Thymus (tissue), 11 donors: ENCODE results near the gene IL4R. TPM values are rescaled to one million over a fixed set of nuclear protein-coding genes. Genes with fewer than 3 reads are reported as not detected.

ENCODE experiments used
- DNase-seq, 9 donors: peaks; one replicate each; pipeline ENCODE4 v3.0.0-alpha.2; 2013; ENCODE audit warnings: low spot score in 9 of 9, low read depth in 6 of 9, missing footprints in 1 of 9
- H3K27ac ChIP-seq, 2 donors: one replicate each; pipeline ENCODE4 v1.5.1; 2013; ENCODE audit warnings: control low read depth in 1 of 2, low read depth in 1 of 2, low read length in 1 of 2, mild to moderate bottlenecking in 1 of 2, moderate library complexity in 1 of 2
- H3K27me3 ChIP-seq, 2 donors: one replicate each; pipeline ENCODE4 v1.5.1; 2013; ENCODE audit warnings: low read length in 1 of 2; ENCODE audit not compliant: control insufficient read depth in 2 of 2, insufficient read depth in 1 of 2
- H3K36me3 ChIP-seq, 2 donors: one replicate each; pipeline ENCODE4 v1.5.1; 2013; ENCODE audit warnings: low read length in 1 of 2, mild to moderate bottlenecking in 1 of 2, moderate library complexity in 1 of 2; ENCODE audit not compliant: control insufficient read depth in 2 of 2, insufficient read depth in 2 of 2
- H3K4me1 ChIP-seq, 2 donors: one replicate each; pipeline ENCODE4 v1.5.1; 2013; ENCODE audit warnings: low read length in 2 of 2; ENCODE audit not compliant: control insufficient read depth in 2 of 2, insufficient read depth in 2 of 2
- H3K4me3 ChIP-seq, 2 donors: one replicate each; pipeline ENCODE4 v1.5.1; 2013; ENCODE audit warnings: low read length in 2 of 2, control low read depth in 1 of 2, mild to moderate bottlenecking in 1 of 2
- H3K9me3 ChIP-seq, 2 donors: one replicate each; pipeline ENCODE4 v1.5.1; 2013; ENCODE audit warnings: low read length in 1 of 2, mild to moderate bottlenecking in 1 of 2; ENCODE audit not compliant: control insufficient read depth in 2 of 2, insufficient read depth in 1 of 2
- WGBS: extraction: QIAGEN DNeasy Blood & Tissue Kit; methylation state at CpG from one replicate; pipeline ENCODE4 v1.1.7; 2013; 5-methylcytosine and 5-hydroxymethylcytosine counted together
- polyA plus RNA-seq: library from polyadenylated mRNA; stranded (reverse); fragments of 200-250 nt; gene quantifications from one replicate; pipeline ENCODE4 v1.2.3, GENCODE V29; 2013
- total RNA-seq: library from RNA; stranded (reverse); fragments of 120-200 nt; gene quantifications from one replicate; pipeline ENCODE4 v1.2.4, GENCODE V29; 2013
- donor health status: healthy.

Gene IL4R
- total and polyA plus RNA-seq, 2 donors, result 14.8 to 36.8 TPM

DNA sequence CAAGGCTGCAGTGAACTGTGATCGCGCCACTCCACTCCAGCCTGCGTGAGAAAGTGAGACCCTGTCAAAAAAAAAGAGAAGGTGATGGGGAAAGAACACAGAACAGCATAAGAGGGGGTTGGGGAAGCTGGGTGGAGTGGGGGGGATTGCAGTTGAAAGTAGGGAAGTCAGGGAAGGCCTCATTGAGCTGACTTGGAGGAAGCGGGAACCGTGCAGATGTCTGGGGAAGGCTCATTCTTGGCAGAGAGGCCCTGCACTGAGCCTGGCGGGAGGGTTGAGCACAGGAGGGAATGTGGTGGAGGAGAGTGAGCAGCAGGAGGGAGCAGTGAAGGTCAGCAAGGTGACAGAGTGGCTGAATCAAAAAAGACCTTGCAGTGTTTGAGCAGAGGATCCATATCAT is 26.9 kb downstream of the IL4R start:
- Histone ChIP-seq H3K9me3 (peaks cover 0 to 1% of the 10 kb centered on the region in 2 donors), H3K27me3 (no peaks in the 10 kb centered on the region), H3K4me1 (no peaks in the 10 kb centered on the region), H3K4me3 (no peak overlapping the region), H3K36me3 (peaks cover 0 to 6% of the 10 kb centered on the region in 2 donors), H3K27ac (no peak overlapping the region)
- no peak for DNase-seq
- 94% methylated on average over 6 of the region's 6 CpGs for WGBS

GRCh38 chr16:27341549-27341948 is 27.8 kb downstream of the IL4R start:
- Histone ChIP-seq H3K36me3 (peaks cover 0 to 6% of the 10 kb centered on the region in 2 donors), H3K9me3 (peaks cover 0 to 1% of the 10 kb centered on the region in 2 donors), H3K27me3 (no peaks in the 10 kb centered on the region), H3K4me3 (no peak overlapping the region), H3K27ac (no peak overlapping the region), H3K4me1 (peaks cover 0 to 2% of the 10 kb centered on the region in 2 donors)
- no peak for DNase-seq
- 67% methylated on average over 9 of the region's 9 CpGs for WGBS

DNA sequence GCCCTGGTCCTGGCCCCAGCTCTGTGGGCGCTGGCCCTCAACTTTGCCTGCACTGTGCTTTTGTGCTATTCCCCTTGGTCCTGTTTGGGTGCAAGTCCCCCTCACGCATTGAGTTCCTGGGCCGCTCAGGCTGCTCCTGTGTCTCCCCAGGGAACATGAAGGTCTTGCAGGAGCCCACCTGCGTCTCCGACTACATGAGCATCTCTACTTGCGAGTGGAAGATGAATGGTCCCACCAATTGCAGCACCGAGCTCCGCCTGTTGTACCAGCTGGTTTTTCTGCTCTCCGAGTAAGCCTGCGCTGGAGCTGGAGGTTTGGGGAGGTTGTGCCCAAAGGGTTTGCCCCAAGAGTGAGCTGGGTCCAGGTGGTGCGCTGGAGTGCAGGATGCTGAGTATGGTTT is 28.2 kb downstream of the IL4R start:
- 98% methylated on average over 11 of the region's 11 CpGs for WGBS
- no peak overlapping the region for H3K4me3 ChIP-seq
- H3K36me3 ChIP-seq, result peaks cover 0 to 6% of the 10 kb centered on the region in 2 donors
- H3K27ac ChIP-seq, result no peak overlapping the region
- H3K4me1 ChIP-seq, result peaks cover 0 to 2% of the 10 kb centered on the region in 2 donors
- peaks cover 0 to 1% of the 10 kb centered on the region in 2 donors for H3K9me3 ChIP-seq
- DNase-seq, result no peak
- no peaks in the 10 kb centered on the region for H3K27me3 ChIP-seq

DNA sequence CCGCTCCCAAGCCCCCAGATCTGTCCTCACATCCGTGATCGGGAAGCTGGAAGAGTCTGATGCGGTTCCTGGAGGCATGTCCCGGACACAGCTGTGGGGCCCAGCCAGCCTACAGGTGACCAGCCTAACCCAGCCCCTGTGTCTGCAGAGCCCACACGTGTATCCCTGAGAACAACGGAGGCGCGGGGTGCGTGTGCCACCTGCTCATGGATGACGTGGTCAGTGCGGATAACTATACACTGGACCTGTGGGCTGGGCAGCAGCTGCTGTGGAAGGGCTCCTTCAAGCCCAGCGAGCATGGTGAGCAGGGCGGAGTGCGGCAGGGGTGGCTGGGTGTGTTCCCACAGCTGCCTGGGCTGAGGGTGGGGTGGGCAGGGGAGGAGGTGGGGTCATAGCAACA is 30.9 kb downstream of the IL4R start:
- DNase-seq, result no peak
- peaks cover 4 to 6% of the 10 kb centered on the region in 2 donors for H3K36me3 ChIP-seq
- peaks cover 0 to 2% of the 10 kb centered on the region in 2 donors for H3K4me1 ChIP-seq
- no peak overlapping the region for H3K4me3 ChIP-seq
- no peaks in the 10 kb centered on the region for H3K27me3 ChIP-seq
- peaks cover 0 to 1% of the 10 kb centered on the region in 2 donors for H3K9me3 ChIP-seq
- 98% methylated on average over 15 of the region's 15 CpGs for WGBS
- no peak overlapping the region for H3K27ac ChIP-seq

GRCh38 chr16:27345201-27345600 is 31.4 kb downstream of the IL4R start:
- peaks cover 0 to 1% of the 10 kb centered on the region in 2 donors for H3K9me3 ChIP-seq
- no peak overlapping the region for H3K4me3 ChIP-seq
- 95% methylated on average over 8 of the region's 8 CpGs for WGBS
- H3K27me3 ChIP-seq, result no peaks in the 10 kb centered on the region
- H3K4me1 ChIP-seq, result peaks cover 0 to 2% of the 10 kb centered on the region in 2 donors
- no peak overlapping the region for H3K27ac ChIP-seq
- no peak for DNase-seq
- peaks cover 4 to 6% of the 10 kb centered on the region in 2 donors for H3K36me3 ChIP-seq

DNA sequence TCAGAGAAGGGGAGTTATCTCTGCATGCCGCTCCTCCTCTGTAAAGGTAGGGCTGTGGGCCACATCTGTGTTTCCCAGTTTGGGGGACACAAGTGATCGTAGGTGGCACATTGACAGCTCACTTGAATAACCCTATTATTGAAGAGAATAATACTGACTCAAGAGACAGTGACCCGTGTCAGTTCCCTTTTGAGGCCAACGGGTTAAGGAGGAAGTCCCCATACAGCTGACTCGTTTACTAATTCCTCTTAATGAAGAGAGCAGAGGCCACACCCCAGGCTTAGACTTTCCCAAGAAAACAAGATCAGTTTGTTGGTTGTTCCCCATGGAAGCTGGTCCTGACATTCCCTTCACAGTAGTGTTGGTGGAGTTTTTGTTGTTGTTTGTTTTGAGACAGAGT is 33.0 kb downstream of the IL4R start:
- Histone ChIP-seq H3K9me3 (peaks cover 0 to 1% of the 10 kb centered on the region in 2 donors), H3K4me3 (no peak overlapping the region), H3K27me3 (no peaks in the 10 kb centered on the region), H3K4me1 (peaks cover 0 to 2% of the 10 kb centered on the region in 2 donors), H3K27ac (no peak overlapping the region), H3K36me3 (peaks cover 0 to 4% of the 10 kb centered on the region in 2 donors)
- no peak for DNase-seq
- 55% methylated on average over 5 of the region's 5 CpGs for WGBS

DNA sequence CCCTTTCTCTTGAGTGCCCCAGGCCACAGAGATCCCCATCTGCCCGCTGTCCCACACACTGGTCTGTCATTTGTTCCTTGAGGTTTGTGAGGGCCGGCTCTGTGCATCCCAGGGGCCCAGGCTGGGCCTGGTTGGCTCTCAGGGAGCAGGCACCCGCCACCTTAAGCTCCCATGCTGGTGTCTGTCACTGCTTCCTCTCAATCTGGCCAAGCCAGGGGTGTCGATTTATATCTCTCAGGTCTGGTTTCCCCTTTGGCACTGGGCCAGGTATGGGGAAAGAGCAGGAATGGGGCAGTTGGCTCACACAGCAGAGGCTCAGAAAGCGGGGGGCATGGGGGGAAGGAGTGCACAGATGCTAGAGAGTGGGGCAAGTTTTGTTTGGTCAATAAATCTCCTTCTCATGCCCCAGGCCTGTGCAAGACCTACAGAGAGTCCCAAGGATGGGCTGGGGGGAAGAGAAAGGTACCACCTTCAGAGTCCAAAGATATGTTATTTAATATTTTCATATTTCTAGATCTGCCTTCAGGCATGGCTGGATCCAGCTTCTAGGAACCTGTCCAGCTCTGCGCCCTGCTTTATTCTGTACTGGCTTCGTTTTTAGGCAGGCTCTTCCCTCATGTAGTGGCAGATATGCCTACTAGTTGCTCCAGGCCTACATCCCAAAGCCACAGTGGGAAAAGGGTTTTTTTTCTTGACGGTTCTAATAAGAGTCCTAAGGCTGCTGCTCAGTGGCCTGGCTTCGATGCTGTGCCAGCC is 34.3 kb downstream of the IL4R start:
- no peaks in the 10 kb centered on the region for H3K27me3 ChIP-seq
- WGBS, result 61% methylated on average over 9 of the region's 9 CpGs
- H3K36me3 ChIP-seq, result peaks cover 0 to 4% of the 10 kb centered on the region in 2 donors
- H3K4me1 ChIP-seq, result peaks cover 0 to 2% of the 10 kb centered on the region in 2 donors
- peaks cover 0 to 1% of the 10 kb centered on the region in 2 donors for H3K9me3 ChIP-seq
- no peak for DNase-seq
- H3K27ac ChIP-seq, result no peak overlapping the region
- no peak overlapping the region for H3K4me3 ChIP-seq

GRCh38 chr16:27349276-27349675 is 35.5 kb downstream of the IL4R start:
- Histone ChIP-seq H3K36me3 (peaks cover 4% of the 10 kb centered on the region in 2 donors), H3K4me1 (peaks cover 0 to 2% of the 10 kb centered on the region in 2 donors), H3K9me3 (no peaks in the 10 kb centered on the region), H3K27ac (no peak overlapping the region), H3K4me3 (no peak overlapping the region), H3K27me3 (no peaks in the 10 kb centered on the region)
- over 99% methylated on average over 3 of the region's 3 CpGs for WGBS
- no peak for DNase-seq

DNA sequence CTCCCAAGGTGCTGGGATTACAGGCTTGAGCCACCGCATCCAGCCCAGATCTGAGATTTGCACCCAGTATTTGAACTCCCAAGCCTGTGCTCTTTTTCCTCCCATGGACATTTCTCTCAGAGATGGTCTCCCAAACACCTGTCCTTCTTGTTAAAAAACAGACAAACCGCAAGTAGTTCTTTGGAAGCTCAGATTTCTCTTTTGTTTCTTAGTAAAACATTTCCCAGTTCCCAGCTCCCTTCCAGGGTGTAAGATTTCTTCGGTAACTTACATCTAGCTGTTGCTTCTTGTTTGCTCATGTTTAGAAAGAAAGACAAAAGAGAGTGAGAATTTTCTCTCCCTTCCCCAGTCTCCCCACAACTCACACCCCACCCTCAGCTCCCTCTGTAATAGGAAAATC is 36.2 kb downstream of the IL4R start:
- Histone ChIP-seq H3K4me3 (no peak overlapping the region), H3K4me1 (peaks cover 0 to 2% of the 10 kb centered on the region in 2 donors), H3K27me3 (no peaks in the 10 kb centered on the region), H3K36me3 (peaks cover 4% of the 10 kb centered on the region in 2 donors), H3K27ac (peak overlapping the region in 1 of 2 donors; percentile 34), H3K9me3 (no peaks in the 10 kb centered on the region)
- 96% methylated on average over 3 of the region's 3 CpGs for WGBS
- no peak for DNase-seq
